OCI-M2 (cell line): ENCODE measurements around the gene LTC4S.

Source experiments
- DNase-seq: peaks from one replicate; lab custom pipeline; 2025; ENCODE audit not compliant: unreplicated experiment; lab: John Stamatoyannopoulos, UW

The LTC4S gene

GRCh38 chr5:179840766-179841165 lies 47.0 kb downstream of the LTC4S start:
- no peak for DNase-seq

- DNase-seq = no peak
These were observed 47.8 kb downstream of the LTC4S start for GRCh38 chr5:179841621-179842020.
